ENCODE measurements around the gene PAX6. TPM values are rescaled to one million over a fixed set of nuclear protein-coding genes. Genes with fewer than 3 reads are reported as not detected.

PAX6 gene
- total RNA-seq, 2 experiments from 2014 or later: not detected

- H3K27ac ChIP-seq (ENCODE audit: low read depth, low read length, poor library complexity, severe bottlenecking): no peak overlapping the region
- no peaks in the 10 kb centered on the region for H4K20me1 ChIP-seq (ENCODE audit: insufficient read depth, low read length)
- H3K4me1 ChIP-seq (ENCODE audit: insufficient read depth, low read length, poor library complexity, severe bottlenecking): no peaks in the 10 kb centered on the region
- DNase-seq (ENCODE audit: low spot score): no peak
- CTCF ChIA-PET (ENCODE audit: unreplicated experiment): no interaction called here
- no TSS peak for BruUV-seq (replicated peaks)
- TF ChIP-seq CTCF (conservative IDR thresholded peaks at IDR 0.05; ENCODE audit: low read length): no peak
- no peak for TF ChIP-seq EZH2phosphoT487 (IDR thresholded peaks at IDR 0.05; ENCODE audit: borderline replicate concordance, low read depth, low read length)
- H3K9me2 ChIP-seq (ENCODE audit: insufficient read depth, low read length): no peaks in the 10 kb centered on the region
- H2AFZ ChIP-seq (ENCODE audit: low read length): no peak overlapping the region
- POLR2A ChIA-PET: no interaction called here
- intact Hi-C loops (cut with micrococcal nuclease; ENCODE audit: unreplicated experiment): no loop called here
- H3K4me2 ChIP-seq (ENCODE audit: low read length): no peak overlapping the region
- H3K79me2 ChIP-seq (ENCODE audit: insufficient read depth, low read depth, low read length): no peaks in the 10 kb centered on the region
- no peak overlapping the region for H3K4me3 ChIP-seq (ENCODE audit: low read depth, low read length, poor library complexity, severe bottlenecking)
- H3K36me3 ChIP-seq (ENCODE audit: insufficient read depth, low read length): no peaks in the 10 kb centered on the region
- H3K9me3 ChIP-seq (ENCODE audit: low read length): no peaks in the 10 kb centered on the region
Observed at GRCh38 chr11:31803813-31804311, 7.3 kb downstream of the PAX6 start.

- H3K4me2 ChIP-seq (ENCODE audit: low read length): no peak overlapping the region
- no peaks in the 10 kb centered on the region for H3K9me2 ChIP-seq (ENCODE audit: insufficient read depth, low read length)
- ChIA-PET POLR2A (no interaction called here), CTCF (ENCODE audit: unreplicated experiment) (no interaction called here)
- no peak overlapping the region for H3K27ac ChIP-seq (ENCODE audit: low read depth, low read length, poor library complexity, severe bottlenecking)
- no peaks in the 10 kb centered on the region for H3K9me3 ChIP-seq (ENCODE audit: low read length)
- intact Hi-C loops (cut with micrococcal nuclease; ENCODE audit: unreplicated experiment): no loop called here
- no peaks in the 10 kb centered on the region for H3K36me3 ChIP-seq (ENCODE audit: insufficient read depth, low read length)
- H3K4me3 ChIP-seq (ENCODE audit: low read depth, low read length, poor library complexity, severe bottlenecking): no peak overlapping the region
- no peaks in the 10 kb centered on the region for H3K79me2 ChIP-seq (ENCODE audit: insufficient read depth, low read depth, low read length)
- BruUV-seq (replicated peaks): no TSS peak
- H4K20me1 ChIP-seq (ENCODE audit: insufficient read depth, low read length): no peaks in the 10 kb centered on the region
- TF ChIP-seq EZH2phosphoT487 (IDR thresholded peaks at IDR 0.05; ENCODE audit: borderline replicate concordance, low read depth, low read length) (no peak), CTCF (conservative IDR thresholded peaks at IDR 0.05; ENCODE audit: low read length) (no peak)
- H2AFZ ChIP-seq (ENCODE audit: low read length): no peak overlapping the region
- no peaks in the 10 kb centered on the region for H3K4me1 ChIP-seq (ENCODE audit: insufficient read depth, low read length, poor library complexity, severe bottlenecking)
- no peak for DNase-seq (ENCODE audit: low spot score)
Observed at GRCh38 chr11:31802990-31803812, 7.9 kb downstream of the PAX6 start.

- Histone ChIP-seq H3K9me3 (ENCODE audit: low read length) (no peaks in the 10 kb centered on the region), H3K4me1 (ENCODE audit: insufficient read depth, low read length, poor library complexity, severe bottlenecking) (no peaks in the 10 kb centered on the region), H3K4me2 (ENCODE audit: low read length) (no peak overlapping the region), H3K27ac (ENCODE audit: low read depth, low read length, poor library complexity, severe bottlenecking) (no peak overlapping the region), H2AFZ (ENCODE audit: low read length) (no peak overlapping the region), H3K9me2 (ENCODE audit: insufficient read depth, low read length) (no peaks in the 10 kb centered on the region), H3K36me3 (ENCODE audit: insufficient read depth, low read length) (no peaks in the 10 kb centered on the region), H4K20me1 (ENCODE audit: insufficient read depth, low read length) (no peaks in the 10 kb centered on the region), H3K79me2 (ENCODE audit: insufficient read depth, low read depth, low read length) (no peaks in the 10 kb centered on the region), H3K4me3 (ENCODE audit: low read depth, low read length, poor library complexity, severe bottlenecking) (no peak overlapping the region)
- intact Hi-C loops (cut with micrococcal nuclease; ENCODE audit: unreplicated experiment): no loop called here
- no TSS peak for BruUV-seq (replicated peaks)
- DNase-seq (ENCODE audit: low spot score): no peak
- CTCF ChIA-PET (ENCODE audit: unreplicated experiment): interaction anchor here (0.6 kb wide), 1 partner anchor 621 kb away, joined by 3 read pairs; no protein-coding TSS in a partner anchor
- TF ChIP-seq EZH2phosphoT487 (IDR thresholded peaks at IDR 0.05; ENCODE audit: borderline replicate concordance, low read depth, low read length): no peak
- no peak for TF ChIP-seq CTCF (conservative IDR thresholded peaks at IDR 0.05; ENCODE audit: low read length)
- POLR2A ChIA-PET: no interaction called here
Observed at GRCh38 chr11:31802609-31802989, 8.5 kb downstream of the PAX6 start.

All from OCI-LY7 (cell line).